Left ventricle myocardium inferior (tissue), 1 donor: ENCODE measurements around the gene HMCN2. TPM values are rescaled to one million over a fixed set of nuclear protein-coding genes. Genes with fewer than 3 reads are reported as not detected.

Experiments
- DNase-seq: peaks from one replicate; pipeline ENCODE4 v3.0.0-alpha.2; 2020
- H3K27ac ChIP-seq: fragments of 200-600 bp; replicated peaks from 2 replicates; pipeline ENCODE4 v1.8.0; 2021
- H3K27me3 ChIP-seq: fragments of 200-600 bp; 2 replicates; pipeline ENCODE4 v1.8.0; 2021; ENCODE audit warnings: low read depth
- H3K36me3 ChIP-seq: fragments of 200-600 bp; 2 replicates; pipeline ENCODE4 v1.8.0; 2021
- H3K4me1 ChIP-seq: fragments of 200-600 bp; 2 replicates; pipeline ENCODE4 v1.8.0; 2021
- H3K4me3 ChIP-seq: fragments of 200-600 bp; 2 replicates; pipeline ENCODE4 v1.8.0; 2021; ENCODE audit warnings: mild to moderate bottlenecking, moderate library complexity
- H3K9me3 ChIP-seq: fragments of 200-600 bp; replicated peaks from 2 replicates; pipeline ENCODE4 v1.8.0; 2021
- CTCF ChIP-seq: fragments of 200-600 bp; IDR thresholded peaks from 2 replicates; pipeline ENCODE4 v1.8.0; 2021; ENCODE audit warnings: antibody characterized with exemption, mild to moderate bottlenecking, borderline replicate concordance
- intact Hi-C: fragments of 100-400 bp; cut with micrococcal nuclease; formaldehyde crosslinking; loops from one replicate; pipeline ENCODE4 v1.11.0; 2022
- total RNA-seq: library from RNA; stranded (reverse); fragmentation: NEBNext Ultra II Directional; extraction: Animal tissue kit (Norgen Biotek cat#: 25700); gene quantifications from one replicate; pipeline ENCODE4 v1.2.1, GENCODE V29; 2021
- donor health status: DM: no; HTN: yes; CAD: no; lungs with severe emphysema.

Gene HMCN2
- total RNA-seq, 1 donor from 2014 or later = 5.5 TPM

- Histone ChIP-seq H3K4me1 (peaks cover 25% of the 10 kb centered on the region), H3K9me3 (no peaks in the 10 kb centered on the region), H3K4me3 (no peak overlapping the region), H3K36me3 (no peaks in the 10 kb centered on the region), H3K27ac (no peak overlapping the region), H3K27me3 (no peaks in the 10 kb centered on the region)
- TF ChIP-seq CTCF = no peak
- intact Hi-C loops = no loop called here
- DNase-seq = no peak
Observed at GRCh38 chr9:130309689-130310455, 44.3 kb downstream of the HMCN2 start.

GRCh38 chr9:130310456-130310855 lies 44.9 kb downstream of the HMCN2 start:
- peaks cover 25% of the 10 kb centered on the region for H3K4me1 ChIP-seq
- H3K4me3 ChIP-seq = no peak overlapping the region
- DNase-seq = no peak
- H3K36me3 ChIP-seq = no peaks in the 10 kb centered on the region
- no peaks in the 10 kb centered on the region for H3K27me3 ChIP-seq
- TF ChIP-seq CTCF = no peak
- H3K27ac ChIP-seq = no peak overlapping the region
- no peaks in the 10 kb centered on the region for H3K9me3 ChIP-seq
- intact Hi-C loops = no loop called here

GRCh38 chr9:130311003-130311402 lies 45.4 kb downstream of the HMCN2 start:
- H3K36me3 ChIP-seq = no peaks in the 10 kb centered on the region
- no peaks in the 10 kb centered on the region for H3K27me3 ChIP-seq
- no peak overlapping the region for H3K4me3 ChIP-seq
- peaks cover 25% of the 10 kb centered on the region for H3K4me1 ChIP-seq
- no peak overlapping the region for H3K27ac ChIP-seq
- DNase-seq = no peak
- H3K9me3 ChIP-seq = no peaks in the 10 kb centered on the region
- intact Hi-C loops = no loop called here
- TF ChIP-seq CTCF = no peak

- no peak for DNase-seq
- Histone ChIP-seq H3K27ac (no peak overlapping the region), H3K4me1 (peaks cover 25% of the 10 kb centered on the region), H3K36me3 (no peaks in the 10 kb centered on the region), H3K9me3 (no peaks in the 10 kb centered on the region), H3K27me3 (no peaks in the 10 kb centered on the region), H3K4me3 (no peak overlapping the region)
- TF ChIP-seq CTCF = no peak
- intact Hi-C loops = no loop called here
Observed at GRCh38 chr9:130311408-130312140, 46.0 kb downstream of the HMCN2 start.

GRCh38 chr9:130313103-130313858 lies 47.7 kb downstream of the HMCN2 start:
- no peaks in the 10 kb centered on the region for H3K36me3 ChIP-seq

More at GRCh38 chr9:130313103-130313858, 47.7 kb downstream of the HMCN2 start:
- Histone ChIP-seq H3K4me3 (no peak overlapping the region), H3K27me3 (no peaks in the 10 kb centered on the region), H3K27ac (no peak overlapping the region), H3K4me1 (peaks cover 20% of the 10 kb centered on the region), H3K9me3 (no peaks in the 10 kb centered on the region)
- TF ChIP-seq CTCF = no peak
- intact Hi-C loops = no loop called here
- no peak for DNase-seq
